PC-9 (cell line): Measurements from ENCODE around the gene RBMS3. TPM values are rescaled to one million over a fixed set of nuclear protein-coding genes. Genes with fewer than 3 reads are reported as not detected.

Experiments used
- BruUV-seq: library from RNA; stranded (reverse); fragments of 400-500 nt; replicated peaks from 2 replicates; lab custom pipeline; 2021; lab: Mats Ljungman, UMichigan
- CTCF ChIA-PET: fragments of 300-600 bp; sonication (Branson Sonifier 250); formaldehyde crosslinking; loops from one replicate; lab custom pipeline; 2022; ENCODE audit warnings: antibody characterized with exemption; lab: Charles Lee
- POLR2A ChIA-PET: fragments of 300-600 bp; sonication (Branson Sonifier 250); formaldehyde crosslinking; loops from one replicate; lab custom pipeline; 2022; ENCODE audit warnings: antibody characterized with exemption; ENCODE audit not compliant: unreplicated experiment; lab: Charles Lee
- DNase-seq, 2 experiments: peaks; one replicate each; pipeline versions ENCODE4 v3.0.0 to v3.0.0-alpha.2; 2015 to 2022; ENCODE audit warnings: mixed read lengths in 1 of 2
- H2AFZ ChIP-seq: fragments of 200-600 bp; sonication (generic); 2 replicates; pipeline ENCODE4 v1.8.1; 2017; ENCODE audit warnings: antibody characterized with exemption
- H3F3A ChIP-seq: fragments of 200-600 bp; sonication (generic); 2 replicates; pipeline ENCODE4 v1.8.1; 2017; ENCODE audit warnings: antibody characterized with exemption, mild to moderate bottlenecking, low read depth; ENCODE audit not compliant: insufficient read depth
- H3K27ac ChIP-seq: fragments of 200-600 bp; sonication (generic); 2 replicates; pipeline ENCODE4 v1.6.1; 2016; ENCODE audit warnings: mixed run types
- H3K27me3 ChIP-seq: fragments of 200-600 bp; sonication (generic); 2 replicates; pipeline ENCODE4 v1.6.1; 2016; ENCODE audit warnings: low read depth, mixed run types; ENCODE audit not compliant: insufficient read depth
- H3K36me3 ChIP-seq: fragments of 200-600 bp; sonication (generic); 2 replicates; pipeline ENCODE4 v1.6.1; 2016; ENCODE audit warnings: low read depth, mixed run types
- H3K4me1 ChIP-seq: fragments of 200-600 bp; sonication (generic); replicated peaks from 2 replicates; pipeline ENCODE4 v1.6.1; 2016; ENCODE audit warnings: mixed run types; ENCODE audit not compliant: insufficient read depth
- H3K4me2 ChIP-seq: fragments of 200-600 bp; sonication (generic); 2 replicates; pipeline ENCODE4 v1.6.1; 2017; ENCODE audit warnings: mixed run types
- H3K4me3 ChIP-seq: fragments of 200-600 bp; sonication (generic); 2 replicates; pipeline ENCODE4 v1.6.1; 2016; ENCODE audit warnings: mixed run types
- H3K79me2 ChIP-seq: fragments of 200-600 bp; sonication (generic); 2 replicates; pipeline ENCODE4 v1.6.1; 2017; ENCODE audit warnings: low read depth, mixed run types
- H3K9me2 ChIP-seq: fragments of 200-600 bp; sonication (generic); 2 replicates; pipeline ENCODE4 v1.8.1; 2017; ENCODE audit warnings: mild to moderate bottlenecking; ENCODE audit not compliant: insufficient read depth
- H3K9me3 ChIP-seq: fragments of 200-600 bp; sonication (generic); 2 replicates; pipeline ENCODE4 v1.8.1; 2016; ENCODE audit warnings: low read depth; ENCODE audit not compliant: insufficient read depth
- H4K20me1 ChIP-seq: fragments of 200-600 bp; sonication (generic); 2 replicates; pipeline ENCODE4 v1.8.1; 2017; ENCODE audit not compliant: insufficient read depth
- EZH2 ChIP-seq: fragments of 200-600 bp; sonication (generic); IDR thresholded peaks from 2 replicates; pipeline ENCODE4 v1.8.0; 2017; ENCODE audit warnings: antibody characterized with exemption, low read depth
- intact Hi-C: fragments of 100-400 bp; cut with micrococcal nuclease; formaldehyde crosslinking; loops from one replicate; pipeline ENCODE4 v1.10.0; 2022; ENCODE audit not compliant: unreplicated experiment
- total RNA-seq: library from RNA; stranded (reverse); gene quantifications from 2 replicates; pipeline ENCODE4 v1.2.3, GENCODE V29; 2021
- TF ChIP-seq, protein P1 (sequence below): fragments of 200-600 bp; sonication (generic); conservative IDR thresholded peaks from 2 replicates; pipeline ENCODE4 v1.6.1; 2017; ENCODE audit warnings: mixed run types, antibody characterized with exemption, mild to moderate bottlenecking, moderate library complexity

The RBMS3 gene
- total RNA-seq, 1 experiment from 2014 or later, result 3.5 TPM

DNA sequence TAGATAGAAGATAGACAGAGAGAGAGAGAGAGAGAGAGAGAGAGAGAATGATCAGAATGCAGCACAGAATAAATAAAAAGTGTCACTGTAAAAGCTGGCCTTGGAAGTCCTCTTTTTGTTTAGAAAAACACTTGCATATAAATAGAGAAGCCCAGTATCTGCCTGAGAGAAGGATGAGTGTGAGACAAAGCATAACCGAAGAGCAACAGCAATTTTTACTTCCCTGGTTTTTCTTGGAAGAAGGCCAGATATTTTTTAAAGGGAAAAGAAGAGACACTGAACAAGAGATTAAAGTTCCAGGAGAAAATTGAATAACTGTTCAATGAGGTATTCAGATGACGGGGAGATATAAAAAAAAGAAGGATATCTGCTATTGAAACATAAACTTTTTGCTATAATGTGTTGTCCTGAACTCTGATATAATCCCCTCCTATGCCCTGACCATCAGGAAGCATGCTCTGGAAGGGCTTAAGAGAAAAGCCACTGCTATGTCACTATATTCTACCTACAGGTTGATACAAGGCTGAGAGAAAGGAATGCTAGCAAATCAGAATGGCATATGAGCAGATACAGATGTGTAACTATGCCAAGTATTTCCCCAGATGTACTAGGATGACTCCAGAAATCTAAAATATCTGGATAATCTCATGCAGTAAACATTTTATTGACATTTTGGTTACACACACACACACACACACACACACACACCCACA lies 358.9 kb downstream of the RBMS3 start:
- no peak for DNase-seq
- Histone ChIP-seq H3K9me3 (no peaks in the 10 kb centered on the region; the same call in 1 of the 2 replicates), H2AFZ (no peak overlapping the region), H3K4me3 (no peak overlapping the region), H3K4me1 (no peaks in the 10 kb centered on the region), H3K27me3 (no peaks in the 10 kb centered on the region), H3K79me2 (no peaks in the 10 kb centered on the region), H3K36me3 (no peaks in the 10 kb centered on the region), H3F3A (no peaks in the 10 kb centered on the region), H3K9me2 (no peaks in the 10 kb centered on the region), H4K20me1 (no peaks in the 10 kb centered on the region), H3K4me2 (no peak overlapping the region), H3K27ac (no peak overlapping the region)
- ChIA-PET CTCF (no interaction called here), POLR2A (no interaction called here)
- TF ChIP-seq, protein P1, sequence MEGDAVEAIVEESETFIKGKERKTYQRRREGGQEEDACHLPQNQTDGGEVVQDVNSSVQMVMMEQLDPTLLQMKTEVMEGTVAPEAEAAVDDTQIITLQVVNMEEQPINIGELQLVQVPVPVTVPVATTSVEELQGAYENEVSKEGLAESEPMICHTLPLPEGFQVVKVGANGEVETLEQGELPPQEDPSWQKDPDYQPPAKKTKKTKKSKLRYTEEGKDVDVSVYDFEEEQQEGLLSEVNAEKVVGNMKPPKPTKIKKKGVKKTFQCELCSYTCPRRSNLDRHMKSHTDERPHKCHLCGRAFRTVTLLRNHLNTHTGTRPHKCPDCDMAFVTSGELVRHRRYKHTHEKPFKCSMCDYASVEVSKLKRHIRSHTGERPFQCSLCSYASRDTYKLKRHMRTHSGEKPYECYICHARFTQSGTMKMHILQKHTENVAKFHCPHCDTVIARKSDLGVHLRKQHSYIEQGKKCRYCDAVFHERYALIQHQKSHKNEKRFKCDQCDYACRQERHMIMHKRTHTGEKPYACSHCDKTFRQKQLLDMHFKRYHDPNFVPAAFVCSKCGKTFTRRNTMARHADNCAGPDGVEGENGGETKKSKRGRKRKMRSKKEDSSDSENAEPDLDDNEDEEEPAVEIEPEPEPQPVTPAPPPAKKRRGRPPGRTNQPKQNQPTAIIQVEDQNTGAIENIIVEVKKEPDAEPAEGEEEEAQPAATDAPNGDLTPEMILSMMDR, result no peak
- no peak for TF ChIP-seq EZH2
- BruUV-seq, result no TSS peak
- intact Hi-C loops, result no loop called here

DNA sequence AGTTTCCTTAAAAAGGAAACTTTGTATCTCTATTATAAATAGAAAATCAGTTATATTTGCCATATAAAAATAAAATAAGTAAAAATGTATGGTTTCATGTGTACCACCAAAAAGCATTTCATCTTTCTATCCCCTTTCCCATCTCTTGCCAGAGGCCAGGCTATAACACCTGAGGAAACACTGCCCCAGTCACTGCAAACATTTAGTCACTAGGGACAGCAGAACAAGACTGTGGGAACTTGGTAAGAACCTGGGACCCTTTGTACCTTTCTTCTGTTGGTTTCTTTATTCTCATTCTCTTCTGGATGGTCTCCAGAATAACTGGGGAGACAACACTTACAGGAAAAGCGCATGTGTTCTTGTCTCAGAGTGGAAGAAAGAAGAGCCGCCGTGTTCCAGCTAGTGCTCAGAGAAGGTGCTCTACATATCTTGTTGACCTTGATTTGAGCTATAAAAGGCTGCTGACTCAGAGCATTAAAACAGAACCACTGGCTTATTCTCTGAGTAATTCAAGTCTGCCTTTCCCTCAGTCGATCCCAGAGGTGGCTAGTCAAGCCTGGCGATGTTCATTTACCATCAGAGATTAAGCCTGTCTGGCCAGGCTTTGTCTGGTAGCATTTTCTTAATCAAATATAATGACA lies 361.6 kb downstream of the RBMS3 start:
- H2AFZ ChIP-seq, result no peak overlapping the region
- no TSS peak for BruUV-seq
- no peak overlapping the region for H3K4me2 ChIP-seq
- H3K9me3 ChIP-seq, result no peaks in the 10 kb centered on the region; the same call in 1 of the 2 replicates
- no peak for TF ChIP-seq EZH2
- TF ChIP-seq, protein P1, result no peak
- no peak overlapping the region for H3K4me3 ChIP-seq
- H3K9me2 ChIP-seq, result no peaks in the 10 kb centered on the region; the same call in 1 of the 2 replicates
- no peaks in the 10 kb centered on the region for H3K27me3 ChIP-seq
- no peaks in the 10 kb centered on the region for H3K36me3 ChIP-seq
- ChIA-PET CTCF (no interaction called here), POLR2A (interaction anchor here (0.6 kb wide), 1 partner anchor 414 kb away, joined by 4 read pairs; no protein-coding TSS in a partner anchor)
- no peaks in the 10 kb centered on the region for H3K79me2 ChIP-seq
- H3K4me1 ChIP-seq, result no peaks in the 10 kb centered on the region
- intact Hi-C loops, result no loop called here
- no peak overlapping the region for H3K27ac ChIP-seq
- no peak for DNase-seq
- no peaks in the 10 kb centered on the region for H4K20me1 ChIP-seq
- H3F3A ChIP-seq, result no peaks in the 10 kb centered on the region

- CTCF ChIA-PET, result no interaction called here
- no peaks in the 10 kb centered on the region for H3K4me1 ChIP-seq
- no peaks in the 10 kb centered on the region for H3F3A ChIP-seq
- no peak for DNase-seq
- intact Hi-C loops, result no loop called here
- no peak for TF ChIP-seq EZH2
- TF ChIP-seq, protein P1, result no peak
- H3K9me2 ChIP-seq, result no peaks in the 10 kb centered on the region; the same call in 1 of the 2 replicates
- H3K9me3 ChIP-seq, result no peaks in the 10 kb centered on the region; the same call in 1 of the 2 replicates
- H3K36me3 ChIP-seq, result no peaks in the 10 kb centered on the region
- no peak overlapping the region for H3K4me3 ChIP-seq
- H3K27ac ChIP-seq, result no peak overlapping the region
- H4K20me1 ChIP-seq, result no peaks in the 10 kb centered on the region
- H3K27me3 ChIP-seq, result no peaks in the 10 kb centered on the region
- POLR2A ChIA-PET, result interaction anchor here (0.6 kb wide), 1 partner anchor 415 kb away, joined by 4 read pairs; no protein-coding TSS in a partner anchor
- BruUV-seq, result no TSS peak
- no peaks in the 10 kb centered on the region for H3K79me2 ChIP-seq
- no peak overlapping the region for H2AFZ ChIP-seq
- H3K4me2 ChIP-seq, result no peak overlapping the region
These were observed 362.2 kb downstream of the RBMS3 start for GRCh38 chr3:29643034-29643425.
